GM23338 (cell line): ENCODE data around the gene PRCC. TPM values are rescaled to one million over a fixed set of nuclear protein-coding genes. Genes with fewer than 3 reads are reported as not detected.

Source experiments
- ATAC-seq: fragments of 200-7000 bp; cut with Tn5 transposase; 3 replicates; pipeline ENCODE4 v1.9.1; 2020
- DNase-seq: peaks from one replicate; pipeline ENCODE4 v3.0.0-alpha.2; 2015; ENCODE audit warnings: low spot score
- H2AFZ ChIP-seq: fragments of 200-600 bp; sonication (generic); 2 replicates; pipeline ENCODE4 v1.8.0; 2016; ENCODE audit warnings: antibody characterized with exemption, mild to moderate bottlenecking, moderate library complexity
- H3F3A ChIP-seq: fragments of 200-600 bp; sonication (generic); replicated peaks from 2 replicates; pipeline ENCODE4 v1.8.0; 2017; ENCODE audit warnings: antibody characterized with exemption, mixed run types, low read depth
- H3K27ac ChIP-seq: fragments of 200-600 bp; sonication (generic); 2 replicates; pipeline ENCODE4 v1.6.1; 2016; ENCODE audit warnings: low read depth
- H3K27me3 ChIP-seq: fragments of 200-600 bp; sonication (generic); 2 replicates; pipeline ENCODE4 v1.8.0; 2016; ENCODE audit warnings: mild to moderate bottlenecking, mixed run types, moderate library complexity; ENCODE audit not compliant: insufficient read depth
- H3K36me3 ChIP-seq: fragments of 200-600 bp; sonication (generic); 2 replicates; pipeline ENCODE4 v1.8.0; 2016; ENCODE audit warnings: mild to moderate bottlenecking; ENCODE audit not compliant: insufficient read depth
- H3K4me1 ChIP-seq: fragments of 200-600 bp; sonication (generic); 2 replicates; pipeline ENCODE4 v1.8.0; 2016; ENCODE audit warnings: mild to moderate bottlenecking, moderate library complexity; ENCODE audit not compliant: insufficient read depth
- H3K4me2 ChIP-seq: fragments of 200-600 bp; sonication (generic); 2 replicates; pipeline ENCODE4 v1.7.1; 2017; ENCODE audit warnings: mixed run types
- H3K4me3 ChIP-seq: fragments of 200-600 bp; sonication (generic); 2 replicates; pipeline ENCODE4 v1.6.1; 2016; ENCODE audit warnings: mixed run types
- H3K79me2 ChIP-seq: fragments of 200-600 bp; sonication (generic); replicated peaks from 2 replicates; pipeline ENCODE4 v1.8.0; 2017; ENCODE audit warnings: mild to moderate bottlenecking; ENCODE audit not compliant: insufficient read depth
- H3K9me2 ChIP-seq: fragments of 200-600 bp; sonication (generic); 2 replicates; pipeline ENCODE4 v1.8.0; 2017; ENCODE audit not compliant: insufficient read depth
- H4K20me1 ChIP-seq: fragments of 200-600 bp; sonication (generic); replicated peaks from 2 replicates; pipeline ENCODE4 v1.8.0; 2017; ENCODE audit warnings: mild to moderate bottlenecking; ENCODE audit not compliant: insufficient read depth
- H3K27ac Mint-ChIP-seq: 2 replicates; pipeline ENCODE4 v1.8.0; 2020; ENCODE audit warnings: inconsistent platforms, mild to moderate bottlenecking, moderate library complexity, mixed read lengths
- H3K27me3 Mint-ChIP-seq: 3 replicates; pipeline ENCODE4 v1.8.0; 2022; ENCODE audit warnings: low read depth, mild to moderate bottlenecking, moderate library complexity, mixed read lengths, inconsistent platforms; ENCODE audit not compliant: insufficient read depth, poor library complexity
- H3K36me3 Mint-ChIP-seq: 3 replicates; pipeline ENCODE4 v1.8.0; 2021; ENCODE audit warnings: low read depth, mild to moderate bottlenecking, inconsistent platforms, moderate library complexity, mixed read lengths
- H3K4me1 Mint-ChIP-seq: 3 replicates; pipeline ENCODE4 v1.8.0; 2020; ENCODE audit warnings: mild to moderate bottlenecking, inconsistent platforms, mixed read lengths
- H3K4me3 Mint-ChIP-seq: 3 replicates; pipeline ENCODE4 v1.8.0; 2021; ENCODE audit warnings: moderate library complexity, mild to moderate bottlenecking, inconsistent platforms, mixed read lengths
- H3K9me3 Mint-ChIP-seq: 3 replicates; pipeline ENCODE4 v1.8.0; 2020; ENCODE audit warnings: moderate library complexity, mild to moderate bottlenecking, inconsistent platforms, mixed read lengths
- CREB1 ChIP-seq: fragments of 250-450 bp; sonication (Bioruptor Pico); IDR thresholded peaks from 2 replicates; pipeline ENCODE4 v1.5.0; 2020; ENCODE audit warnings: low read depth, mild to moderate bottlenecking, moderate library complexity
- EZH2 ChIP-seq: fragments of 200-600 bp; sonication (generic); IDR thresholded peaks from one replicate; pipeline ENCODE4 v1.8.0; 2017; ENCODE audit warnings: antibody characterized with exemption, mild to moderate bottlenecking, low read depth; ENCODE audit not compliant: unreplicated experiment
- JUNB ChIP-seq: IDR thresholded peaks from one replicate; pipeline ENCODE4 v1.6.1; 2016; ENCODE audit warnings: antibody characterized with exemption; ENCODE audit not compliant: unreplicated experiment
- NANOG ChIP-seq: IDR thresholded peaks from 2 replicates; pipeline ENCODE4 v1.6.1; 2016; ENCODE audit warnings: antibody characterized with exemption, borderline replicate concordance
- POLR2AphosphoS5 ChIP-seq: IDR thresholded peaks from 2 replicates; pipeline ENCODE4 v1.6.1; 2016; ENCODE audit warnings: antibody characterized with exemption, low read depth
- STAT1 ChIP-seq: IDR thresholded peaks from one replicate; pipeline ENCODE4 v1.6.1; 2016; ENCODE audit warnings: antibody characterized with exemption; ENCODE audit not compliant: unreplicated experiment
- polyA plus RNA-seq: library from polyadenylated mRNA; unstranded; fragments of >200 nt; fragmentation: Nextera tagmentation; extraction: Ambion mirVana; gene quantifications from 2 replicates; pipeline ENCODE4 v1.2.1, GENCODE V29; 2016
- total RNA-seq: library from RNA; depleted of rRNA; stranded (reverse); fragments of >200 nt; shearing (Covaris generic); gene quantifications from 2 replicates; pipeline ENCODE4 v1.2.3, GENCODE V29; 2014
- TF ChIP-seq, protein P1 (sequence below): IDR thresholded peaks from one replicate; pipeline ENCODE4 v1.6.1; 2018; ENCODE audit warnings: antibody characterized with exemption; ENCODE audit not compliant: unreplicated experiment
- TF ChIP-seq, protein P2 (sequence below): fragments of 250-450 bp; sonication (Bioruptor Pico); IDR thresholded peaks from 2 replicates; pipeline ENCODE4 v1.5.0; 2020; ENCODE audit warnings: mild to moderate bottlenecking, moderate library complexity

The PRCC gene
- total and polyA plus RNA-seq, 2 experiments from 2014 or later: 66.2 to 72.9 TPM

- Mint-ChIP-seq H3K36me3 (peaks cover 4% of the 10 kb centered on the region; the same call in 2 of the 3 replicates), H3K9me3 (no peaks in the 10 kb centered on the region), H3K4me1 (peaks cover 31% of the 10 kb centered on the region), H3K27ac (no peak overlapping the region), H3K4me3 (no peak overlapping the region), H3K27me3 (peaks cover 49% of the 10 kb centered on the region)
- peaks cover 15% of the 10 kb centered on the region for H3K4me1 ChIP-seq
- H3K4me3 ChIP-seq: no peak overlapping the region
- no peaks in the 10 kb centered on the region for H3K9me2 ChIP-seq
- peaks cover 4% of the 10 kb centered on the region for H4K20me1 ChIP-seq
- no peak overlapping the region for H3K4me2 ChIP-seq
- DNase-seq (no peak), ATAC-seq (no peak)
- H3K27ac ChIP-seq: no peak overlapping the region
- H3K27me3 ChIP-seq: peaks cover 42% of the 10 kb centered on the region
- H3K36me3 ChIP-seq: no peaks in the 10 kb centered on the region
- no peaks in the 10 kb centered on the region for H3K79me2 ChIP-seq
- TF ChIP-seq, protein P1, sequence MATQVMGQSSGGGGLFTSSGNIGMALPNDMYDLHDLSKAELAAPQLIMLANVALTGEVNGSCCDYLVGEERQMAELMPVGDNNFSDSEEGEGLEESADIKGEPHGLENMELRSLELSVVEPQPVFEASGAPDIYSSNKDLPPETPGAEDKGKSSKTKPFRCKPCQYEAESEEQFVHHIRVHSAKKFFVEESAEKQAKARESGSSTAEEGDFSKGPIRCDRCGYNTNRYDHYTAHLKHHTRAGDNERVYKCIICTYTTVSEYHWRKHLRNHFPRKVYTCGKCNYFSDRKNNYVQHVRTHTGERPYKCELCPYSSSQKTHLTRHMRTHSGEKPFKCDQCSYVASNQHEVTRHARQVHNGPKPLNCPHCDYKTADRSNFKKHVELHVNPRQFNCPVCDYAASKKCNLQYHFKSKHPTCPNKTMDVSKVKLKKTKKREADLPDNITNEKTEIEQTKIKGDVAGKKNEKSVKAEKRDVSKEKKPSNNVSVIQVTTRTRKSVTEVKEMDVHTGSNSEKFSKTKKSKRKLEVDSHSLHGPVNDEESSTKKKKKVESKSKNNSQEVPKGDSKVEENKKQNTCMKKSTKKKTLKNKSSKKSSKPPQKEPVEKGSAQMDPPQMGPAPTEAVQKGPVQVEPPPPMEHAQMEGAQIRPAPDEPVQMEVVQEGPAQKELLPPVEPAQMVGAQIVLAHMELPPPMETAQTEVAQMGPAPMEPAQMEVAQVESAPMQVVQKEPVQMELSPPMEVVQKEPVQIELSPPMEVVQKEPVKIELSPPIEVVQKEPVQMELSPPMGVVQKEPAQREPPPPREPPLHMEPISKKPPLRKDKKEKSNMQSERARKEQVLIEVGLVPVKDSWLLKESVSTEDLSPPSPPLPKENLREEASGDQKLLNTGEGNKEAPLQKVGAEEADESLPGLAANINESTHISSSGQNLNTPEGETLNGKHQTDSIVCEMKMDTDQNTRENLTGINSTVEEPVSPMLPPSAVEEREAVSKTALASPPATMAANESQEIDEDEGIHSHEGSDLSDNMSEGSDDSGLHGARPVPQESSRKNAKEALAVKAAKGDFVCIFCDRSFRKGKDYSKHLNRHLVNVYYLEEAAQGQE: no peak
- TF ChIP-seq NANOG: no peak
- no peak for TF ChIP-seq JUNB
- TF ChIP-seq, protein P2, sequence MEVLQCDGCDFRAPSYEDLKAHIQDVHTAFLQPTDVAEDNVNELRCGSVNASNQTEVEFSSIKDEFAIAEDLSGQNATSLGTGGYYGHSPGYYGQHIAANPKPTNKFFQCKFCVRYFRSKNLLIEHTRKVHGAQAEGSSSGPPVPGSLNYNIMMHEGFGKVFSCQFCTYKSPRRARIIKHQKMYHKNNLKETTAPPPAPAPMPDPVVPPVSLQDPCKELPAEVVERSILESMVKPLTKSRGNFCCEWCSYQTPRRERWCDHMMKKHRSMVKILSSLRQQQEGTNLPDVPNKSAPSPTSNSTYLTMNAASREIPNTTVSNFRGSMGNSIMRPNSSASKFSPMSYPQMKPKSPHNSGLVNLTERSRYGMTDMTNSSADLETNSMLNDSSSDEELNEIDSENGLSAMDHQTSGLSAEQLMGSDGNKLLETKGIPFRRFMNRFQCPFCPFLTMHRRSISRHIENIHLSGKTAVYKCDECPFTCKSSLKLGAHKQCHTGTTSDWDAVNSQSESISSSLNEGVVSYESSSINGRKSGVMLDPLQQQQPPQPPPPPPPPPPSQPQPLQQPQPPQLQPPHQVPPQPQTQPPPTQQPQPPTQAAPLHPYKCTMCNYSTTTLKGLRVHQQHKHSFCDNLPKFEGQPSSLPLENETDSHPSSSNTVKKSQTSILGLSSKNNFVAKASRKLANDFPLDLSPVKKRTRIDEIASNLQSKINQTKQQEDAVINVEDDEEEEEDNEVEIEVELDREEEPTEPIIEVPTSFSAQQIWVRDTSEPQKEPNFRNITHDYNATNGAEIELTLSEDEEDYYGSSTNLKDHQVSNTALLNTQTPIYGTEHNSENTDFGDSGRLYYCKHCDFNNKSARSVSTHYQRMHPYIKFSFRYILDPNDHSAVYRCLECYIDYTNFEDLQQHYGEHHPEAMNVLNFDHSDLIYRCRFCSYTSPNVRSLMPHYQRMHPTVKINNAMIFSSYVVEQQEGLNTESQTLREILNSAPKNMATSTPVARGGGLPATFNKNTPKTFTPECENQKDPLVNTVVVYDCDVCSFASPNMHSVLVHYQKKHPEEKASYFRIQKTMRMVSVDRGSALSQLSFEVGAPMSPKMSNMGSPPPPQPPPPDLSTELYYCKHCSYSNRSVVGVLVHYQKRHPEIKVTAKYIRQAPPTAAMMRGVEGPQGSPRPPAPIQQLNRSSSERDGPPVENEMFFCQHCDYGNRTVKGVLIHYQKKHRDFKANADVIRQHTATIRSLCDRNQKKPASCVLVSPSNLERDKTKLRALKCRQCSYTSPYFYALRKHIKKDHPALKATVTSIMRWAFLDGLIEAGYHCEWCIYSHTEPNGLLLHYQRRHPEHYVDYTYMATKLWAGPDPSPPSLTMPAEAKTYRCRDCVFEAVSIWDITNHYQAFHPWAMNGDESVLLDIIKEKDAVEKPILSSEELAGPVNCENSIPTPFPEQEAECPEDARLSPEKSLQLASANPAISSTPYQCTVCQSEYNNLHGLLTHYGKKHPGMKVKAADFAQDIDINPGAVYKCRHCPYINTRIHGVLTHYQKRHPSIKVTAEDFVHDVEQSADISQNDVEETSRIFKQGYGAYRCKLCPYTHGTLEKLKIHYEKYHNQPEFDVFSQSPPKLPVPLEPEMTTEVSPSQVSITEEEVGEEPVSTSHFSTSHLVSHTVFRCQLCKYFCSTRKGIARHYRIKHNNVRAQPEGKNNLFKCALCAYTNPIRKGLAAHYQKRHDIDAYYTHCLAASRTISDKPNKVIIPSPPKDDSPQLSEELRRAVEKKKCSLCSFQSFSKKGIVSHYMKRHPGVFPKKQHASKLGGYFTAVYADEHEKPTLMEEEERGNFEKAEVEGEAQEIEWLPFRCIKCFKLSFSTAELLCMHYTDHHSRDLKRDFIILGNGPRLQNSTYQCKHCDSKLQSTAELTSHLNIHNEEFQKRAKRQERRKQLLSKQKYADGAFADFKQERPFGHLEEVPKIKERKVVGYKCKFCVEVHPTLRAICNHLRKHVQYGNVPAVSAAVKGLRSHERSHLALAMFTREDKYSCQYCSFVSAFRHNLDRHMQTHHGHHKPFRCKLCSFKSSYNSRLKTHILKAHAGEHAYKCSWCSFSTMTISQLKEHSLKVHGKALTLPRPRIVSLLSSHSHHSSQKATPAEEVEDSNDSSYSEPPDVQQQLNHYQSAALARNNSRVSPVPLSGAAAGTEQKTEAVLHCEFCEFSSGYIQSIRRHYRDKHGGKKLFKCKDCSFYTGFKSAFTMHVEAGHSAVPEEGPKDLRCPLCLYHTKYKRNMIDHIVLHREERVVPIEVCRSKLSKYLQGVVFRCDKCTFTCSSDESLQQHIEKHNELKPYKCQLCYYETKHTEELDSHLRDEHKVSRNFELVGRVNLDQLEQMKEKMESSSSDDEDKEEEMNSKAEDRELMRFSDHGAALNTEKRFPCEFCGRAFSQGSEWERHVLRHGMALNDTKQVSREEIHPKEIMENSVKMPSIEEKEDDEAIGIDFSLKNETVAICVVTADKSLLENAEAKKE (CRISPR knock-in tag): no peak
- TF ChIP-seq EZH2: no peak
- no peak for TF ChIP-seq POLR2AphosphoS5
- TF ChIP-seq STAT1: no peak
- no peak for TF ChIP-seq CREB1 (CRISPR knock-in tag)
- H2AFZ ChIP-seq: no peak overlapping the region
- 0 out of 2 replicates have a peak, but pooled peaks cover 10% of the 10 kb centered on the region for H3F3A ChIP-seq
Observed at GRCh38 chr1:156811168-156811567, 43.8 kb downstream of the PRCC start.
